Hypothalamus (tissue), 51 donors: ENCODE measurements around the gene TMEM161B.
"Not testable (repeated sequence)": the region's sequence is repeated elsewhere in the genome, so short reads cannot be mapped to it uniquely, and the experiment has no call there.

Source experiments
- DNase-seq, 51 donors: peaks; one replicate each; lab custom pipeline; 2025; lab: John Stamatoyannopoulos, UW

The TMEM161B gene

DNA sequence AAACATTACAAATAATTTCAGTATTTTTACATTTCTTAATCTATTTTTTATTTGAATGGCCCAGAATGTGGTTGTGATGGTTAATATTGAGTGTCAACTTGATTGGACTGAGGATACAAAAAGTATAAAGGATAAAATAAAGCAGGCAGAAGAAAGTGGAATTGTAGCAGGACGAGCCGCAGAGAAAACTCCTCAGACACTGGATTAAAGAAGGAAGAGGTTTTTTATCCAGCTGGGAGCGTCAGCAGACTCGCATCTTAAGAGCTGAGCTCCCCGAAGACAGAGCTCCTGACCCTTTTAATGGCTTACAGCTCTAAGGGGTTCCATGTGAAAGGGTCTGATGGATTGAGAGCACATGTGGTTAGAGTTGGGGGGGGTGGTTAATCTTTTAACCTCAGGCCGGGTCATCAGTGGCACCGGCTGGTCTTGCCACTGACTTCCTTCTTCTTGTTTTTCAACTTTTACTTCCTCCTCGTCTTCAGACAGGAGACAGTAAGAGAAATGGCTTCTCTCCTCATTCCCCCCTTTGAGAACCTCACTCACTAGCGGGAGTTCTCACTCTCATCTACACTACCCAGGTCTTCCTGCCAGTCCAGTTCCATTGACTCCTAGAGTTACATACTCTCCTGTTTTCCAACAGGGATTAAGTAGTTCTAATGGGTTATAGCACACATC is 80.0 kb downstream of the TMEM161B start:
- no peak for DNase-seq

DNA sequence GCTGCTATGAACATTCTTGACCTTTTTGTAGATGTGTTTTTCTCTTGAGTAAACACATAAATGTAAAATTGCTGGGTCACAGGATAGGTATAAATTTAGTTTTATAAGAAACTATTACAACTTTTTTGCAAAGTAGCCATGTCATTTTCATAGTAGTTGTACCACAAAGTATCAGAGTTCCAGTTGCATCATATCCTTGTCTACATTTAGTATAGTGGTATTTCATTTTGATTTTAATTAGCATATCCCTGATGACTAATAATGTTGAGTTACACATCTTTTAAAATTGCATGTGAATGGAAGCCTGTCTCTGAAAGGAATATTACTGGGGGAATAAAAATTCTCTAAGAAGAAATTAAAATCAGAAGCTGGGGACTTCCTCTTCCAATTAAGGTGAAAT is 85.4 kb downstream of the TMEM161B start:
- DNase-seq = no peak

DNA sequence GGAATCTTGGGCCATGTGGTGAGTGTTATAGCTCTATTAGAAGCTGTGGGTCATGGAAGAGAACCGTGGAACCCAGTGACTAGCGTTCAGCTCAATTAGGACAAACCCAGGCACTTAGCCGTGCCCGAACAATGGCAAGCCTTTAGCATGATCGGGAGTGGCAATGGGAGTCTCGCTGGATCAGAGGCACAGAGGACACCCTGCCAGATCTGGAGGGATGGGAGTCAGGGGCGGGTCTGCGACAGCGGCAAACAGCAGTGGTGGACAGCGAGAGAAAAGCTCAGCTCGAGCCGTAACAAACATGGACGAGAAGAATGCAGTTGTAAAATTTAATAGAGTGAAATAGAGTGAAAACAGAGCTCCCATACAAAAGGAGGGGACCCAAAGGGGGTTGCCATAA is 91.2 kb downstream of the TMEM161B start:
- DNase-seq = not testable (repeated sequence)

DNA sequence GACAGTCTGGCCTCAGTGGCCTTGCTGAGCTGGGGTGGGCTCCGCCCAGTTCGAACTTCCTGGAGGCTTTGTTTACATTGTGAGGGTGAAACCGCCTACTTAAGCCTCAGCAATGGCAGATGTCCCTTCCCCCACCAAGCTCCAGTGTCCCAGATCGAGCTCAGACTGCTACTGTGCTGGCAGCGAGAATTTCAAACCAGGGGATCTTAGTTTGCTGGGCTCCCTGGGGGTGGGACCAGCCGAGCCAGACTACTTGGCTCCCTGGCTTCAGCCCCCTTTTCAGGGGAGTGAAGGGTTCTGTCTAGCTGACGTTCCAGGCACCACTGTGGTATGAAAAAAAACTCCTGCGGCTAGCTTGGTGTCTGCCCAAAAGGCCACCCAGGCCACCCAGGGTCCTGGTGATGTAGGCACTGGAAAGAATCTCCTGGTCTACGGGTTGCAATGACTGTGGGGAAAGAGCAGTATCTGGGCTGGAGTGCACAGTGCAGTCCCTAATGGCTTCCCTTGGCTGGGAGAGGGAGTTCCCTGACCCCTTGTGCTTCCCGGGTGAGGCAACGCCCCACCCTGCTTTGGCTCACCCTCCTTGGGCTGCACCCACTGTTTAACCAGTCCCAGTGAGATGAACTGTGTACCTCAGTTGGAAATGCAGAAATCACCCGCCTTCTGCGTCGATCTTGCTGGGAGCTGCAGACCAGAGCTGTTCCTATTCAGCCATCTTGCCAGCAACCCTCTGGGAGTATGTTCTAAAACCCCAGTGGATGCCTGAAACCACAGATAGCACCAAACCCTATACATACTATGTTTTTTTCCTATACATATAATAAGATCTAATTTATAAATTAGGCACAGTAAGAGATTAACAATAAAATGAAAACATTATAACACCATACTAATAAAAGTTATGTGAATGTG is 95.5 kb downstream of the TMEM161B start:
- no peak for DNase-seq

DNA sequence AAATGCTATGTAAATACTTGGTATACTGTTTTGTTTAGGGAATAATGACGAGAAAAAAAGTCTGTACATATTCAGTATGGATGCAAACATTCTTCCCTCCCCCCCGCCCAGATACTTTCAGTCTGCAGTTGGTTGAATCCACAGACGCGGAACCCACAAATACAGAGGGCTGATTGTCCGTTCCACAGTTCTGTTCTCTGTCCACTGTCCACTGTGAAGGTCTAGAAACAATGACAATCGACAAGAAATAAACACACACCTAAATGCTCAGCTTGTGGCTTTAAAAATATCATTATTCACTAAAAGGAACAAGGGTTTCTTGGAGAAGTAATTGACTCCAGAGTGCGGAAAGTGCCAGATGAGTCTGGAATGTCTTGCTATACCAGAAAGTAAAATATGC is 109.1 kb downstream of the TMEM161B start:
- peak in 15 of 51 donors; percentile 1 to 66 (median 31) for DNase-seq

DNA sequence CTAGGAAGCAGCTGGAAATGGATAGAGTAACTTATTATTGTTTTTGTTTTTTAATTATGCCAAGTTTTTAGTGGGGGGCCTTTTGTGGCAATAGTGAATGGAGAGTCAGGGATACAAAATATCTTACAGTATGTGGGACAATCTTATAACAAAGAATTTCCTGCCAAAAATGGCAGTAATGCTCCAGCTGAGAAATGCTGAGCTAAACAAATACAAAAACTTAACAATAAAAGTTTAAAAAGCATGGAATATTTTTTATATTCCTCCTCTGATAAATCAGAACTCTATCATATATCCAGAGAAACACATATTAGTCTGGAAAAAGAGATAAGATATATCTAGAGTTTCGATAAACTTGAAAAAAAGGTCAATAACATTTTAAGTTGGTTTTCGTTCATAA is 110.6 kb downstream of the TMEM161B start:
- DNase-seq = no peak

DNA sequence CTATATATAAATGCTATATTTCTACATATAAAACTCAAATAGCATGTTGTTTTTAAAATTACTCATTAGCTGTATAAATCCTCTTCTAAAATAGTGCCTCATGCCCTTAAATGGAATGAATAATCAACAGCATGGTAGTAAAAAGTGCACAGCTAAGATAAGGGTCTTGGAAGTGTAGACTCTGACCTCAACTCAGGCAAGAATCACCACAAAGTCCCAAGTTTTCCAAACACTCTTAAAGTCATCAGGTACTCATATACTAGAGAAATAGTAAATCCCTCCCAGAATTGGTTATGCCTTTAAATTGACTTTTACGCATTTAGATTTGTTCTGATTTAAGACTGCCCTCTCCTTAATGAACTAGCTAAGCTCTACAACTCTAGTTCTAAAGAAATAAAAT is 113.8 kb downstream of the TMEM161B start:
- DNase-seq = no peak

DNA sequence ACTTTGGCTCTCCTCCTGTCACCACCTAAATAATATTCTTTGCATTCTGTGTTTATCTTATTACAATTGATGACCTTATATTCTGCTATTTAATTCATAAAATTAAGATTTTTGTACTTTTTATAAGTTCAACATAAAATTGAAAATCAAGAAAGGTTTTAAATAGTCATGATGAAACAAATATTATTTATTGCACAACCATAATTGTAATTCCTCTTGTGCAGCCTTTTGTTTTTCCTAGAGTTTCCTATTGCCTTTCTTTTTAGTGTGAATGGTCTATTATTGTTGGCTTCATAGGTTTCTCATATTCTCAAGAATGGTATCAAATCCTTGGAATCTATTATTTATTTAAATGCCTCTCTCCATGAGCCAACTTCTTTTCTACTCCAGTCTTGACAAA is 117.9 kb downstream of the TMEM161B start:
- no peak for DNase-seq

DNA sequence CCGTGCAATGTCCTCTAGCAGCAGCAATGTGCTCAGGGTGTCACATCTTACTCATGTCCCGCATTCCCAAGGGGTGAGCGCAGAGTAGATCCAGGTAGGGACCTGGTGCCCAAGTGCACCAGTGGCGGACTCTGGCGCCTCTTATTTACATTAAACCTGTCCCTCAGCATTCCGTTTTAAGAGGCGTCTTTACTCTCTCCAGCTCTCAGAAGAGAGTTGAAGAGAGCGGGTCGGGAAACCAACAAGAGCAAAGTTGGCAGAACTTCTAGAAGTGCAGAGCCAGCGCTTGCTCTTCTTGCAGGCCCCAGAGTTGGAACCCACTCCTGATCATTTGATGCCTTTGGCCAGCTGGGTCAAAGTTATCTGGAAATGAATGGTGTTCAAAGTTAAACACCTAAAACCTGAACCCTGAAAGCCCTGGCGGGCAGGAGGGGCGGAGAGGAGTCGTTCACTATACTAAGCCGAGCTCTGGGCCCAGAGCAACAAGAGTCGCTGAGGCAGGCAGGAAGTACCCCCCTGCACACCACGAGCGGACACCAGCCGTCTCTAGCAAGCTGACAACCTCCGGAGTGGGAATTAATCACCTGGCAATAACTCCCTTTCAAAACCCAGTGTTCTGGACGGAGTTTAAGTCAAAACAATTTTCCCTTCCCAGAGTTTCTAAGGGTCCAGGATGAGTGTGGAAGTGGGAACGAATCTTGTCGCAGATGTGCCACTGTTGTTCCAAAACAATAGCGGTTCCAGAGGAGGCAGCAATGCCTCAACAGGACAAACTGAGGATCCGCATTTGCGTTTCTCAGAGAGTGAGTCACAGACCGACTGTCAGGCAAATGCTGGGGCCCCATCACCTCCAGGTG is 122.8 kb downstream of the TMEM161B start:
- peak in 33 of 51 donors; percentile 14 to 76 (median 38) for DNase-seq

DNA sequence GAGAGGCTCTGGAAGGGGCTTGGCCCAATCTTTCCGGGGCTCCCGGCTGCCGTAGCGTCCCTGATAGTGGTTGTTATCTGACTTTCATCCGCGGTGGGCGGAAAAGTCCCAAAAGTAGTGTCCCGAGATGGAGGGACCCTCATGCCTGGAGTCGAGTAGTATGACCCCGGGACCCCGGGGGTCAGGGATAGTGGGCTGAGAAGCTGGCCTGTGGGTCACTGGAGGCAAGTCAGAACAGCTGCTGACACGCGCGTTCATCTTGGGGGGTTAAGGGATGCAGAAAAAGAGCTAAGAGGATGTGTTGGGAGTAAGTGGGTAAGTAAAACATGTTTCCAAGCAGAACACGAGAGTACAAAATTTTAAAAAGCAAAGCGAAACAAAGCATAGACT is 123.4 kb downstream of the TMEM161B start:
- peak in 21 of 51 donors; percentile 13 to 75 (median 29) for DNase-seq
